ENCODE data around the gene CYP20A1.
"Not testable (repeated sequence)": the region's sequence is repeated elsewhere in the genome, so short reads cannot be mapped to it uniquely, and the experiment has no call there.

CYP20A1 gene

DNA sequence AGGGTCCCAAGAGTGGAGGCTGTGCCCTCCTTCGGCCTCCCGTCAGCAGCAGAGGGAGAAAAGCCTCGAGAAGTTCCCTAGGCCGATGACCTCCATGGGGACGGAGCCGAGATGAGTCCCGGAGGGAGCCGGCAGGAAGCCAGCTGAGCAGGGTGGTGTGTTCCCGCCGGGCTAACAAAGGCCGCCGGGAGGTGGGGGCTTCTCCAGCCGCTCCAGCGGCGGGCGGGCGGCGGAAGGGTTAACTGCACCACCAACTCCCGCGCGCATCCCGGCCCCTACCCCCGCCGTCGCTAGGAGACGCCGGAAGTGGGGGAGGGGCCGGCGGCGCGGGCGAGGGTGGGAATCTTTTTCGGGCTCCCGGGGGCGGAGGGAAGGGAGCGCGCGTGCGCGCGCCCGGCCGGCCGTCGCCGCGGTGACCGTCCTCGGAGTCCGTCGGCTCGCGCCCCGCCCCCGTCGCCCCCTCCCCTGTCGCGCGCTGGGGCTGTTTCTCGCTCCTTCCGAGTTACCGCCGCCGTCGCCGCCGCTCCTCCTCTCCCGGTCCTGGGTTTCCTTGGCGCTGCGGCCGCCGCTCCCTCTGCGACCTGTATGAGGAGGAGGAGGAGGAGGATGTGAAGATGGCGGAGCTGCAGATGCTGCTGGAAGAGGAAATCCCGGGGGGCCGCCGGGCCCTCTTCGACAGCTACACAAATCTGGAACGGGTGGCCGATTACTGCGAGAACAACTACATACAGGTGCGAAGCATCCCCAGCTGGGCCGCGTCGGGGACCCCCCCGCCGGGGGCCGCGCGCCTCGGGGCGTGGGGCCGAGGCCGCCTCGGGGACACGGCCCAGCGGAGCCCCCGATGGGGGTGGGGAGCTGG is 89.3 kb downstream of the CYP20A1 start, which contains the start of gene ABI2:
Gene ABI2, plus strand, starts transcription at position 494 of the 859 bp plus-strand sequence. Its CDS starts 121 bp downstream, at position 615.
- H3K36me3 Mint-ChIP-seq (ENCODE audit: low read depth): peaks cover 6% of the 10 kb centered on the region
- H3K9me3 Mint-ChIP-seq: no peaks in the 10 kb centered on the region
- peaks cover 3% of the 10 kb centered on the region for H3K27me3 Mint-ChIP-seq
- intact Hi-C loops (cut with micrococcal nuclease): loop anchor here (1.0 kb wide), 1 partner anchor 90 kb away; no protein-coding TSS in a partner anchor
- peaks cover 24% of the 10 kb centered on the region for H3K4me1 Mint-ChIP-seq (ENCODE audit: low read depth)
- peak within 1 kb of the TSS; percentile 50 for H3K27ac Mint-ChIP-seq
- peak within 1 kb of the TSS; percentile 96 for H3K4me3 Mint-ChIP-seq

DNA sequence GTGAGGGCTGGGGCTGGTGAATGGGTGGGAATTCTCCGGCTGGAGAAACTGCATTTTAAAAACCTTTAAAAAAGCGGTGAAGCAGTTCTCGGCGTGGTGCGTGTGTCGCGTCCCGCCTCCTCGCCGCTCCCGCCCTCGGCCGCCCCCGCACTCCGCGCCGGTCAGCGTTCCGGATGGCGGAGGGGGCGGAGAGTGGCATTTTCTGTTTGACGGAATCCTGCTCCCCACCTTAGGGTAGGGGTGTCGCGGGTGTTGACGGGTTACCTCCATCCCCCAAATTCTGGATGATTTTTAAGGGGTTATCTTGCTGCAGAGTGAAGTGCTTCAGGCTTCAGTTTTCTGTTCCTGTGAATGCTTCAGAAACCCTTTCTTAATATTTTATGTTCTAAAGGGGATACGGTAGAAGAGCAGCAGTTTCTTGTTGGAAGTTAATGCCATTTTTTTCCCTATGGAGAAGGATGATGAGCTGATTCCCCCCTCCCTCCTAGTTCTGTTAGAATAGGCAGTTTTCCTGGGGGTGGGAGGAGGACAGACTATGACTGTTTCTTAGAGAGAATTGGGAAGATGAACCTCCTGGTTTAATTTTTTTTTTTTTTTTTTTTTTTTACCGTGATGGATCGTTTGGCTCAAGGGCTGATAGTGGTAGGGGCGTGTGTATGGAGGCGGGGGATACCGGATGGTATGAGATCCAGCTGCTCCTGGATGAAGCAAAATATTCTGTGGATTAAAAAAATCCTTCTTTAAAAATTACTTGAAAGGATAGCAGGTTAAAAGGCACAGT is 90.1 kb downstream of the CYP20A1 start:
- Mint-ChIP-seq H3K27me3 (peaks cover 3% of the 10 kb centered on the region), H3K36me3 (ENCODE audit: low read depth) (peaks cover 6% of the 10 kb centered on the region), H3K27ac (peak overlapping the region; percentile 50), H3K9me3 (no peaks in the 10 kb centered on the region), H3K4me3 (peak overlapping the region; percentile 96), H3K4me1 (ENCODE audit: low read depth) (peaks cover 24% of the 10 kb centered on the region)
- intact Hi-C loops (cut with micrococcal nuclease): loop anchor here (1.0 kb wide), 1 partner anchor 91 kb away; no protein-coding TSS in a partner anchor

DNA sequence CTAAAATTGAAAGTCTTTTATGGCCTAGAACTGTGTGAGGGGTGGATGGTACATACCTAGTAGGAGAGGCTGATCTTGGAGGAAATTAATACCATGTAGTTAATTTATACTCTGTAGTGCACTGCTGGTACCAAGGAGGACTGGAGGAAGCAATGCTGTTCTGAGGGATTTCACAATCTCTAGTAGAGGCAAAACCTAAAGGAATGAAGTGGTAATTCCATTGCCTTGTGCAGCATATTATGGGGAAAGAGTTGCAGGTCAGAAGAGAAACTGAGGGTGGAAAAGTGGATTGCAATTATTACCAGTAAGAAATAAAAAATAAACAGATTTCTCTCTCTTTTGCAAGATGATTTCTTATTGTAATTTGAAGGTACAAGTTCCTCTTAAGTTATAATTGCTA is 91.6 kb downstream of the CYP20A1 start:
- Mint-ChIP-seq H3K4me3 (no peak overlapping the region), H3K9me3 (no peaks in the 10 kb centered on the region), H3K4me1 (ENCODE audit: low read depth) (peaks cover 24% of the 10 kb centered on the region), H3K27ac (no peak overlapping the region), H3K27me3 (peaks cover 3% of the 10 kb centered on the region), H3K36me3 (ENCODE audit: low read depth) (peaks cover 12% of the 10 kb centered on the region)
- intact Hi-C loops (cut with micrococcal nuclease): no loop called here

DNA sequence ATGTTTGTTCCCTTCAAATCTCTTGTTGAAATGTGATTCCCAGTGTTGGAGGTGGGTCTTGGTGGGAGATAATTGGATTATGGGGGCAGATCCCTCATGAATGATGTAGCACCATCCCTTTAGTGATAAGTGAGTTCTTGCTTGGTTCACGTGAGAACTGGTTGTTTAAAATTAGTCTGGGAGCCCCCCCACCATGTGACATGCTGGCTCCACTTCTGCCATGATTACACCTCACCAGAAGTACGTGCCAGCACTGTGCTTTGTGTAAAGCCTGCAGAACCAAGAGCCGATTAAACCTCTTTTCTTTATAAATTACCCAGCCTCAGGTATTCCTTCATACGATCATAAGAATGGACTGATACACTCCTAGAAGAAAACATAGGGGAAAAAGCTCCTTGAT is 99.5 kb downstream of the CYP20A1 start:
- intact Hi-C loops (cut with micrococcal nuclease): no loop called here
- Mint-ChIP-seq H3K27me3 (no peaks in the 10 kb centered on the region), H3K36me3 (ENCODE audit: low read depth) (peaks cover 12% of the 10 kb centered on the region), H3K27ac (no peak overlapping the region), H3K4me1 (ENCODE audit: low read depth) (peaks cover 6% of the 10 kb centered on the region), H3K4me3 (no peak overlapping the region), H3K9me3 (no peaks in the 10 kb centered on the region)

DNA sequence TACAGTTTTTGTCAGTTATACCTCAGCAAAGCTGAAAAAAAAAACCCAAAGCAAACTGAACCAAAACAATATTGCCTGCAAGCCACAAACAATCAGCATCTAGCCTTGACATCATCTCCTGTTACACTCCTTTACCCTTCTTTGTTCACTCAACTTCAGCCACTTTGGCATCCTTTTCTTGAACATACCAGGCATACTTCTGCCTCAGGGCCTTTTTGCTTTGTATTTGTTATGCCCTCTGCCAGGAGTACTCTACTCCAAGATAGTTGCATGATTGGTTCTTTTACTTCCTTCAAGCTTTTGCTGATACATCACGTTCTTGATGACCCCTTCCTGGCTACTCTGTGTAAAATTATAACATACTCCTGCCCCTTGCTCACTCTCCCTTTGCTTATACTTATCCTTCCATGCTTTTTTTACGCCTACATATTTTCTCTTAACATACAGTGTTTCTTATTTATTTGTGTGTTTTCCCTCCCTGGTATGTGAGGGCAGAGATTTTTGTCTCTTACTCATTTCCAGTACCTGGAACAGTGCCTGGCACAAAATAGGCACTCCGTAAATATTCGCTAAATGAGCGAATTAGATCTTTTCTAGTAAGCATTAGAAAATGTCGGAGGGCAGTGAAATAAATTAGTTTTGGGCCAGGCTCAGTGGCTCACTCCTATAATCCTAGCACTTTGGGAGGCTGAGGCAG is 102.1 kb downstream of the CYP20A1 start:
- Mint-ChIP-seq H3K27ac (no peak overlapping the region), H3K36me3 (ENCODE audit: low read depth) (peaks cover 22% of the 10 kb centered on the region), H3K4me3 (no peak overlapping the region), H3K4me1 (ENCODE audit: low read depth) (peaks cover 6% of the 10 kb centered on the region), H3K27me3 (no peaks in the 10 kb centered on the region), H3K9me3 (no peaks in the 10 kb centered on the region)
- intact Hi-C loops (cut with micrococcal nuclease): no loop called here

DNA sequence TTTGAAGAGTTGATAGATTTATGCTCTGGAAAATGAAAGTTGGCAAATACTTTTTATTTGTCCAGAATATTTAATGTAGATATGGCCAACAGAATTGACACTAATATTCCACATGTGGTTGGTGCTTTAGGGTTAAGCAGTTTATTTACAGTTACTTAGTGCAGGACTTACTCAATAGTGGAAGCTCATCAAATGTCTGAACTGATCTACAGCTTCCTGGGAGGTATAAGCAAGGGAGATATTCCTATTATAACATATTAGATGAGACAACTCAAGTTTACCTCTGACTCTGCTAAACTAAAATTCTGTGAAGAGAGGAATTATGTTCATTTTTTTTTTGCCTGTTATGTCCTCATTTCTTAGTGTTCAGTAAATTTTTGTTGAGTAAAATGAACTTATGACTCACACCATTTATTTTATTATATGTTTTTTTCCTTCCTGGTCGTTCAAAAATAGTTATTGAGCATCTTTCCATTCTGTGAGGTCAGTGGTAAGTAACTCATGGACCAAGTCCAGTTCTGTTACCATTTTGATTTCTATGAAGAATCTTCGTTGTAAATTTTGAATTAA is 103.0 kb downstream of the CYP20A1 start:
- no peak overlapping the region for H3K27ac Mint-ChIP-seq
- intact Hi-C loops (cut with micrococcal nuclease): no loop called here
- H3K9me3 Mint-ChIP-seq: no peaks in the 10 kb centered on the region
- H3K4me1 Mint-ChIP-seq (ENCODE audit: low read depth): peaks cover 6% of the 10 kb centered on the region
- H3K27me3 Mint-ChIP-seq: no peaks in the 10 kb centered on the region
- H3K4me3 Mint-ChIP-seq: no peak overlapping the region
- peaks cover 22% of the 10 kb centered on the region for H3K36me3 Mint-ChIP-seq (ENCODE audit: low read depth)

DNA sequence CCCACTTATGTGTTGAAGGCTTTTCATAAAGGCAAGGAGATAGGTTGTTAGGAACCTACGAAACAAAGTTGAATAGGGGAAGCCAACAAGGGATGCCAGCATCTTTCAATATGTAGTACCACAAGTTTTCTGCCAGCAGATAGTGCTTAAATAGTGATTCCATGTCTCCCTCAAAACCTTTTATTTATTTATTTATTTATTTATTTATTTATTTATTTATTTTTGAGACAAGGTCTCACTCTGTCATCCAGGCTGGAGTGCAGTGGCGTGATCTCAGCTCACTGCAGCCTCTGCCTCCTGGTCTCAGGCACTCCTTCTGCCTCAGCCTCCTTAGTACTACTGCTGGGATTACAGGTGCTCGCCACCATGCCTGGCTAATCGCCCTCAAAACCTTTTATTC is 103.6 kb downstream of the CYP20A1 start:
- H3K4me1 Mint-ChIP-seq (ENCODE audit: low read depth); intact Hi-C loops (cut with micrococcal nuclease); H3K4me3 Mint-ChIP-seq; H3K27me3 Mint-ChIP-seq; H3K9me3 Mint-ChIP-seq; H3K27ac Mint-ChIP-seq: not testable (repeated sequence)
- peaks cover 22% of the 10 kb centered on the region for H3K36me3 Mint-ChIP-seq (ENCODE audit: low read depth)

DNA sequence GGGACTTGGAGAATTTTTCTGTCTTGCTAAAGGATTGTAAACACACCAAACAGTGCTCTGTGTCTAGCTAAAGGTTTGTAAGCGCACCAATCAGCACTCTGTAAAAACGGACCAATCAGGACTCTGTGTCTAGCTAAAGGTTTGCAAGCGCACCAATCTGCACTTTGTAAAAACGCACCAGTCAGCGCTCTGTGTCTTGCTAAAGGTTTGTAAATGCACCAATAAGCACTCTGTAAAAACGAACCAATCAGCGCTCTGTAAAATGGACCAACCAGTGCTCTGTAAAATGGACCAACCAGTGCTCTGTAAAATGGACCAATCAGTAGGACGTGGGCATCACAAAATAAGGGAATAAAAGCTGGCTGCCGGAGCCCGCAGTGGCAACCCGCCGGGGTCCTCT is 105.8 kb downstream of the CYP20A1 start:
- Mint-ChIP-seq H3K9me3 (no peaks in the 10 kb centered on the region), H3K27ac (no peak overlapping the region), H3K4me1 (ENCODE audit: low read depth) (peaks cover 6% of the 10 kb centered on the region), H3K4me3 (no peak overlapping the region), H3K27me3 (no peaks in the 10 kb centered on the region), H3K36me3 (ENCODE audit: low read depth) (peaks cover 16% of the 10 kb centered on the region)
- intact Hi-C loops (cut with micrococcal nuclease): no loop called here

DNA sequence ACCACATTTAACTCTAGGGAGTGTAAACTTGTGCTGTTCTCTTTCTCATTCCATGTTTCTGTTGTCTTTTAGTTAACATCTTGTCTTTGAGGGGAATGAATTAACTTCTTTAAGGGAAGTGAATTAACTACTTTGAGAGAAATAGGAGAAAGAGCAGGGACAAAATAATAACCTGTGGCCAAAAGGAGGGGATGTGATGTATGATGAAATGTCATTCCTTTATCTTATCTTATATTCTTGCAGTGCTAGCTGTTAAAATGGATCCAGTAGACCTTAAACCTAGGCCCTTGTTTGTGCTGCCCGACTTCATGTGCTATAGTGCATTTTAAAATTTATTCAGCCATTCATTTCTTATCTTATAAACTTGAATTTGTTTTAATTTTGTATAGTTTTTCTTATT is 107.8 kb downstream of the CYP20A1 start:
- Mint-ChIP-seq H3K27me3 (no peaks in the 10 kb centered on the region), H3K27ac (no peak overlapping the region), H3K4me1 (ENCODE audit: low read depth) (no peaks in the 10 kb centered on the region), H3K9me3 (no peaks in the 10 kb centered on the region), H3K4me3 (no peak overlapping the region), H3K36me3 (ENCODE audit: low read depth) (peaks cover 16% of the 10 kb centered on the region)
- intact Hi-C loops (cut with micrococcal nuclease): no loop called here

DNA sequence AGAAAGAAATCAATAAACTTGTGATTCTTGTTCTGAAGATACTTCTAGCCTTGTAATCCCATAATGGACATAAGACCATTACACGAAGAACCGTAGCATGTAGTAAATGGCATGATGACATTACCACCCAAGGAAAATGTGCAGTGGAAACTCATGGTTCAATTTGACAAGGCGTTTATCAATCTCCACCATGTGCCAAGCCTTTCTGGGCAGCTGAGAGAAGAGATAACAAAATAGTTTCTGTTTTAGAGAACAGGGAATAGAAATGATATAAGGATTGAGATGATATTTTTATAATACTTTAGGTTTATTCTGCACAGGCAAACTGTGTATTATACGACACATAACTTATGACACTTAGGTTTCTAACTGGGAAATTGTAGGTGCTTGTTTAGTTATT is 108.6 kb downstream of the CYP20A1 start:
- no peaks in the 10 kb centered on the region for H3K9me3 Mint-ChIP-seq
- peaks cover 19% of the 10 kb centered on the region for H3K36me3 Mint-ChIP-seq (ENCODE audit: low read depth)
- no peak overlapping the region for H3K4me3 Mint-ChIP-seq
- no peaks in the 10 kb centered on the region for H3K27me3 Mint-ChIP-seq
- intact Hi-C loops (cut with micrococcal nuclease): no loop called here
- H3K27ac Mint-ChIP-seq: no peak overlapping the region
- H3K4me1 Mint-ChIP-seq (ENCODE audit: low read depth): no peaks in the 10 kb centered on the region

DNA sequence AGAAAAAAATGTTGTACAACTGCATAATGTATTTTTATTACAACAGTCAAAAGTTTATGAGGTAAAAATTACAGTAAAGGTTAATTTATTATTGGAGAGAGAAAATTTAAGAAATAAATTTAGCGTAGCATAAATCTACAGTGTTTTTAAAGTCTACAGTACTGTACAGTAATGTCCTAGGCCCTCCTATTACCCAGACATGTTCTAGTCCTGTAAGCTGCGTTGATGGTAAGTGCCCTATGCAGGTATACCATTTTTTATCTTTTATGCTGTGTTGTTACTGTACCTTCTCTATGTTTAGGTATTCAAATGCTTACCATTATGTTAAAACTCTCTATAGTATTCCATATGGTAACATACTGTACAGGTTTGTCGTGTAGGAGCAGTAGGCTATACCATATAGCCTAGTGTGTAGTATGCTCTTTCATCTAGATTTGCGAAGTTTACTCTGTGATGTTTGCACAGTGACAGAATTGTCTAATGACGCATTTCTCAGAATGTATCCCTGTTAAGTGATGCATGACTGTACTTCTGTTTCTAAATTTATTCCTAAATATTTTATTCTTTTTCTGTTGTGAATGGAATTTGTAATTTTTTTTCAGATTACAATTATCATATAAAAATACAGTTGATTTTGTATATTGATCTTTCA is 113.9 kb downstream of the CYP20A1 start:
- H3K27me3 Mint-ChIP-seq: no peaks in the 10 kb centered on the region
- no peak overlapping the region for H3K27ac Mint-ChIP-seq
- intact Hi-C loops (cut with micrococcal nuclease): no loop called here
- H3K9me3 Mint-ChIP-seq: no peaks in the 10 kb centered on the region
- no peak overlapping the region for H3K4me3 Mint-ChIP-seq
- peaks cover 6% of the 10 kb centered on the region for H3K36me3 Mint-ChIP-seq (ENCODE audit: low read depth)
- H3K4me1 Mint-ChIP-seq (ENCODE audit: low read depth): no peaks in the 10 kb centered on the region

DNA sequence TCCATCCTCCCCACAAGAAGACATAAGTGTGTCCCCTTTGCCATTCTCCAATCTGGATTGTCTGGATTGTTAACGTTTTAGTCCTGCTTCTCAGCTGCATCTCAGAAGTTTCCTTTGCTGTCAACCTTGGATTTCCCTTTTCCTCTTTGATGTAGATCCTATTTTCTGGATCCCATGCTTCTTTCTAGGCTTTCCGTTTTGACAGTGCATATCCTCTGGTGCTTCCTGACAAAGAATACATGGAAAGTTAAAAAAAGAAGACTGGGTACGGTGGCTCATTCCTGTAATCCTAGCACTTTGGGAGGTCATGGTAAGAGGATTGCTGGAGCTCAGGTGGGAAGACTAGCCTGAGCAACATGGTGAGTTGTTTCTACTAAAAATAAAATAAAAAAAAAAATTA is 116.1 kb downstream of the CYP20A1 start:
- H3K4me3 Mint-ChIP-seq: no peak overlapping the region
- no peaks in the 10 kb centered on the region for H3K27me3 Mint-ChIP-seq
- no peak overlapping the region for H3K27ac Mint-ChIP-seq
- H3K36me3 Mint-ChIP-seq (ENCODE audit: low read depth): peaks cover 12% of the 10 kb centered on the region
- H3K4me1 Mint-ChIP-seq (ENCODE audit: low read depth): no peaks in the 10 kb centered on the region
- no peaks in the 10 kb centered on the region for H3K9me3 Mint-ChIP-seq
- intact Hi-C loops (cut with micrococcal nuclease): no loop called here
